Right lobe of liver (tissue), 4 donors: ENCODE results near the gene XRCC3.

Experiments used
- POLR2A ChIP-seq: fragments of 450-650 bp; IDR thresholded peaks from one replicate; pipeline ENCODE4 v1.6.1; 2017; ENCODE audit warnings: antibody characterized with exemption, mild to moderate bottlenecking
- TF ChIP-seq, protein P1 (sequence below), 4 donors: fragments of 200-600 bp in 3 of 4; fragments of 450-650 bp in 1 of 4; IDR thresholded peaks; one replicate each; pipeline versions ENCODE4 v1.5.1 to v1.8.0; 2016 to 2022; ENCODE audit warnings: antibody characterized with exemption in 4 of 4, mild to moderate bottlenecking in 2 of 4
- donor health status: DM: no; HTN: no; CAD: no.
- donor health status: DM: no; HTN: no; CAD: no.
- donor health status: DM: no; HTN: yes; CAD: no.

- TF ChIP-seq, protein P1, sequence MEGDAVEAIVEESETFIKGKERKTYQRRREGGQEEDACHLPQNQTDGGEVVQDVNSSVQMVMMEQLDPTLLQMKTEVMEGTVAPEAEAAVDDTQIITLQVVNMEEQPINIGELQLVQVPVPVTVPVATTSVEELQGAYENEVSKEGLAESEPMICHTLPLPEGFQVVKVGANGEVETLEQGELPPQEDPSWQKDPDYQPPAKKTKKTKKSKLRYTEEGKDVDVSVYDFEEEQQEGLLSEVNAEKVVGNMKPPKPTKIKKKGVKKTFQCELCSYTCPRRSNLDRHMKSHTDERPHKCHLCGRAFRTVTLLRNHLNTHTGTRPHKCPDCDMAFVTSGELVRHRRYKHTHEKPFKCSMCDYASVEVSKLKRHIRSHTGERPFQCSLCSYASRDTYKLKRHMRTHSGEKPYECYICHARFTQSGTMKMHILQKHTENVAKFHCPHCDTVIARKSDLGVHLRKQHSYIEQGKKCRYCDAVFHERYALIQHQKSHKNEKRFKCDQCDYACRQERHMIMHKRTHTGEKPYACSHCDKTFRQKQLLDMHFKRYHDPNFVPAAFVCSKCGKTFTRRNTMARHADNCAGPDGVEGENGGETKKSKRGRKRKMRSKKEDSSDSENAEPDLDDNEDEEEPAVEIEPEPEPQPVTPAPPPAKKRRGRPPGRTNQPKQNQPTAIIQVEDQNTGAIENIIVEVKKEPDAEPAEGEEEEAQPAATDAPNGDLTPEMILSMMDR (IDR thresholded peaks at IDR 0.05): no peak
- TF ChIP-seq POLR2A: no peak
Observed at GRCh38 chr14:103662029-103662428, 53.2 kb downstream of the XRCC3 start.
